HCT116 (cell line): ENCODE measurements around the gene IL1RAP. TPM values are rescaled to one million over a fixed set of nuclear protein-coding genes. Genes with fewer than 3 reads are reported as not detected.

Experiments
- ATAC-seq: fragments of 200-7000 bp; cut with Tn5 transposase; 2 replicates; pipeline ENCODE4 v1.9.1; 2020; ENCODE audit warnings: mild to moderate bottlenecking, moderate library complexity
- BruUV-seq: library from RNA; stranded (reverse); fragments of 400-500 nt; replicated peaks from 2 replicates; lab custom pipeline; 2021; lab: Mats Ljungman, UMichigan
- CTCF ChIA-PET: fragments of 300-600 bp; sonication (Branson Sonifier 250); formaldehyde crosslinking; loops from one replicate; lab custom pipeline; 2021; ENCODE audit warnings: antibody characterized with exemption; lab: Charles Lee
- POLR2A ChIA-PET: fragments of 300-600, 350-600 bp; sonication (Branson Sonifier 250); formaldehyde crosslinking; loops from one replicate; lab custom pipeline; 2021; ENCODE audit warnings: antibody characterized with exemption; lab: Charles Lee
- RAD21 ChIA-PET, 2 experiments: fragments of 300-600 bp; sonication (Branson Sonifier 250); formaldehyde crosslinking; loops; one replicate each; lab custom pipeline; 2023; ENCODE audit warnings: low total read pairs in 2 of 2; ENCODE audit not compliant: uncharacterized antibody in 2 of 2, unreplicated experiment in 2 of 2, low non-redundant PET in 1 of 2; lab: Charles Lee
- DNase-seq: peaks from one replicate; pipeline ENCODE4 v3.0.0-alpha.2; 2010; ENCODE audit warnings: low read depth, low spot score
- H2AFZ ChIP-seq: fragments of 200-600 bp; shearing (Covaris generic), sonication (generic); 2 replicates; pipeline ENCODE4 v1.6.1; 2017; ENCODE audit warnings: low read depth, mixed run types, mixed read lengths, antibody characterized with exemption, low read length; ENCODE audit not compliant: poor library complexity, severe bottlenecking
- H3K27ac ChIP-seq: 2 replicates; pipeline ENCODE4 v1.5.1; 2012; ENCODE audit warnings: low read depth, low read length
- H3K27me3 ChIP-seq: fragments of 200-600 bp; sonication (generic); 2 replicates; pipeline ENCODE4 v1.6.1; 2016; ENCODE audit warnings: mixed run types, low read length, mixed read lengths; ENCODE audit not compliant: insufficient read depth
- H3K36me3 ChIP-seq, 2 experiments: fragments of 200-500 bp in 1 of 2; fragments of 200-600 bp in 1 of 2; sonication (Bioruptor generic) in 1 of 2; sonication (generic) in 1 of 2; 2 replicates each; pipeline versions ENCODE4 v1.5.1 to v1.6.1; 2014 to 2016; ENCODE audit warnings: low read length in 2 of 2, inconsistent platforms in 1 of 2, mixed read lengths in 1 of 2, mixed run types in 1 of 2; ENCODE audit not compliant: insufficient read depth in 2 of 2, control insufficient read depth in 1 of 2
- H3K4me1 ChIP-seq, 2 experiments: fragments of 200-600 bp in 1 of 2; sonication (generic) in 1 of 2; 2 replicates each; pipeline versions ENCODE4 v1.5.1 to v1.6.1; 2012 to 2017; ENCODE audit warnings: low read length in 2 of 2, inconsistent platforms in 1 of 2, mild to moderate bottlenecking in 1 of 2, mixed read lengths in 1 of 2, mixed run types in 1 of 2, moderate library complexity in 1 of 2; ENCODE audit not compliant: insufficient read depth in 2 of 2, control insufficient read depth in 1 of 2
- H3K4me2 ChIP-seq: fragments of 200-600 bp; sonication (generic); 2 replicates; pipeline ENCODE4 v1.6.1; 2017; ENCODE audit warnings: mixed run types, low read length, mixed read lengths
- H3K4me3 ChIP-seq, 2 experiments: fragments of 200-600 bp in 1 of 2; sonication (generic) in 1 of 2; replicated peaks in 1 of 2; 2 replicates each; pipeline ENCODE4 v1.5.1; 2011 to 2016; ENCODE audit warnings: low read length in 2 of 2, control low read depth in 1 of 2, low read depth in 1 of 2, mild to moderate bottlenecking in 1 of 2, mixed read lengths in 1 of 2, mixed run types in 1 of 2
- H3K79me2 ChIP-seq: fragments of 200-600 bp; sonication (generic); 2 replicates; pipeline ENCODE4 v1.6.1; 2017; ENCODE audit warnings: mild to moderate bottlenecking, mixed run types, low read length, moderate library complexity, mixed read lengths; ENCODE audit not compliant: insufficient read depth
- H3K9ac ChIP-seq: fragments of 200-600 bp; sonication (generic); 2 replicates; pipeline ENCODE4 v1.6.1; 2016; ENCODE audit warnings: low read length, mixed read lengths
- H3K9me2 ChIP-seq: fragments of 200-600 bp; sonication (generic), shearing (Covaris generic); 2 replicates; pipeline ENCODE4 v1.6.1; 2017; ENCODE audit warnings: mixed run types, mild to moderate bottlenecking, moderate library complexity; ENCODE audit not compliant: insufficient read depth
- H3K9me3 ChIP-seq, 2 experiments: fragments of 200-500 bp in 1 of 2; fragments of 200-600 bp in 1 of 2; sonication (Bioruptor generic) in 1 of 2; sonication (generic) in 1 of 2; 2 replicates each; pipeline ENCODE4 v1.6.1; 2014 to 2017; ENCODE audit warnings: low read length in 2 of 2, mixed read lengths in 2 of 2, inconsistent platforms in 1 of 2, low read depth in 1 of 2, mild to moderate bottlenecking in 1 of 2, mixed run types in 1 of 2, moderate library complexity in 1 of 2; ENCODE audit not compliant: control insufficient read depth in 1 of 2, insufficient read depth in 1 of 2
- H4K20me1 ChIP-seq: fragments of 200-600 bp; sonication (generic), shearing (Covaris generic); 2 replicates; pipeline ENCODE4 v1.6.1; 2017; ENCODE audit warnings: mixed run types, mild to moderate bottlenecking, moderate library complexity; ENCODE audit not compliant: insufficient read depth
- CBX3 ChIP-seq: IDR thresholded peaks from 2 replicates; pipeline ENCODE4 v1.6.1; 2012; ENCODE audit warnings: low read depth
- EZH2phosphoT487 ChIP-seq: fragments of 200-600 bp; IDR thresholded peaks from 2 replicates; pipeline ENCODE4 v1.6.1; 2018; ENCODE audit warnings: antibody characterized with exemption, borderline replicate concordance
- RAD21 ChIP-seq: IDR thresholded peaks from 2 replicates; pipeline ENCODE4 v1.6.1; 2012; ENCODE audit warnings: low read depth, mild to moderate bottlenecking
- ZNF274 ChIP-seq: fragments of 200-500 bp; sonication (Bioruptor generic); IDR thresholded peaks from 2 replicates; pipeline ENCODE4 v1.6.1; 2014; ENCODE audit warnings: mild to moderate bottlenecking, low read depth, low read length, inconsistent platforms
- intact Hi-C: fragments of 100-400 bp; cut with micrococcal nuclease; formaldehyde crosslinking; loops from 2 replicates; pipeline ENCODE4 v1.10.0; 2022
- total RNA-seq: library from RNA; stranded (reverse); gene quantifications from one replicate; pipeline ENCODE4 v1.2.1, GENCODE V29; 2021; ENCODE audit not compliant: unreplicated experiment
- TF ChIP-seq, protein P1 (sequence below), 3 experiments: fragments of 200-600 bp in 1 of 3; sonication (generic) in 1 of 3; IDR thresholded peaks in 2 of 3; conservative IDR thresholded peaks in 1 of 3; 2 replicates each; pipeline ENCODE4 v1.5.1; 2012 to 2017; ENCODE audit warnings: low read depth in 2 of 3, low read length in 2 of 3, antibody characterized with exemption in 1 of 3, borderline replicate concordance in 1 of 3, control low read depth in 1 of 3, mild to moderate bottlenecking in 1 of 3, mixed read lengths in 1 of 3, mixed run types in 1 of 3, moderate library complexity in 1 of 3; ENCODE audit not compliant: insufficient read depth in 1 of 3

Gene IL1RAP
- total RNA-seq, 1 experiment from 2014 or later: 5.8 TPM

DNA sequence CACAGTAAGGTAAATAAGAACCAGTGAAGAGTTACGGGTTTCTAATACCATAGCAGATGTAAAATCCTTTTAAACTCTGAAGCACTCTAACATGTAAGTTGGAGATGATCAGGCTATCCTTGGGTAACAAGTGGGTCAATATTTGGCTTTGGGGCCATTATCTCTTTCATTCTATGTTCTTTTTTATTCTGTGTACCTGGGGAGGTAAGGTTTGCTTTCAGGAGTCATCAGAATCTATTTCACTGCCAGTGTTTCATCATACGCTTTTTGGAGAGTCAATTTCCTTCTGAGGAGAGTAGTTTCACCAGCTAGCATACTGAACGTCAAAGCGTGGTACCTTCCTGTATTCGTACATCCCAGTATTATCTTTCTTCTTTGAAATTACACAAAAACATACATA is 182.1 kb downstream of the IL1RAP start:
- Histone ChIP-seq H3K79me2 (no peaks in the 10 kb centered on the region), H3K4me1 (no peaks in the 10 kb centered on the region; a peak in 1 of 4 replicates), H3K9me3 (no peaks in the 10 kb centered on the region), H2AFZ (no peak overlapping the region), H3K9me2 (no peaks in the 10 kb centered on the region), H3K4me3 (no peak overlapping the region), H4K20me1 (no peaks in the 10 kb centered on the region), H3K36me3 (no peaks in the 10 kb centered on the region), H3K27ac (no peak overlapping the region), H3K4me2 (no peak overlapping the region), H3K9ac (no peak overlapping the region), H3K27me3 (no peaks in the 10 kb centered on the region)
- RAD21 ChIA-PET: no interaction called here
- CTCF ChIA-PET: interaction anchor here (1.4 kb wide), 1 partner anchor 734 kb away, joined by 8 read pairs; no protein-coding TSS in a partner anchor
- no peak for TF ChIP-seq ZNF274
- ATAC-seq (no peak), DNase-seq (no peak)
- intact Hi-C loops: loop anchor here (2.0 to 10.0 kb wide), 2 partner anchors 183 to 471 kb away; no protein-coding TSS in a partner anchor
- no TSS peak for BruUV-seq
- POLR2A ChIA-PET: no interaction called here

DNA sequence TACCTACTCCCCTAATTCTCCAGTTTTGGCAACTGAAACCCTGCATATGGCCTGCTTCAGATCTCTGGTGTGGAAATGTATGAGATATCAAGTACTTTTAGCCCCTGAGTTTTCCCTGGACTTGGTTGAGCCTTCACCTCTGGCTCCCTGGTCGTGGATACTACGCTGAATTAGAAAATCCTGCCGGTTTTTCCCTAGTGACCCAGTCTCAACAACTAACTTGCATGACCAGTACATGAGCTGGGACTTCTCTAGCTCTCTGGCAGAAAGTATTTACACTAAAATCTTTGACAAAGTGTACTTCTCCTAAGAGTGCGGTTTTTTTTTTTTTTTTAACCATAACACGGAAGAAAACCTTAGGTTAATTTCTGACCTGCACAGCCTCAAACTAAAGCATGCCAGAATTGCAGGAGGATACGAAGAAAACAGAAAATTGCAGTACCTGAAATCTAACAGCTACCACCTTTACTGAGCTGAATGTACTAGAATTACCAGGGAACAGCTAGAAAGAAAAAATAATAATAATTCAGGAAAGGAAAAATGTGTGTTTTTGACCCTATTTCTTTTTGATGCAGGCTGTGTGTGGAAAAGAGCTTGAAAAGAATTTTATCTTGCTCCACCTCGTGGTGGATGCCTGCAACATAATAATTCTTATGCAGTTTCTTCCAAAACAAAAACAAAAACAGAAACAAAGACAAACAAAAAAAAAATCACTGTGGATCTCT is 183.1 kb downstream of the IL1RAP start:
- no peaks in the 10 kb centered on the region for H3K9me3 ChIP-seq
- intact Hi-C loops: loop anchor here (1.0 to 10.0 kb wide), 4 partner anchors 184 to 736 kb away; no protein-coding TSS in a partner anchor
- ChIA-PET RAD21 (interaction anchor here in 1 of 2 experiments (0.7 kb wide), 2 partner anchors 146 to 203 kb away, joined by 3 to 4 read pairs; no protein-coding TSS in a partner anchor), POLR2A (interaction anchor here (0.6 to 1.0 kb wide), 2 partner anchors 55 to 731 kb away, joined by 3 to 4 read pairs; no protein-coding TSS in a partner anchor)
- no peaks in the 10 kb centered on the region for H3K79me2 ChIP-seq
- no peaks in the 10 kb centered on the region for H3K9me2 ChIP-seq
- no peaks in the 10 kb centered on the region for H3K27me3 ChIP-seq
- H3K27ac ChIP-seq: no peak overlapping the region
- TF ChIP-seq CBX3 (no peak), RAD21 (peak; percentile 60; the same call in 1 of the 2 replicates), EZH2phosphoT487 (no peak)
- TF ChIP-seq, protein P1, sequence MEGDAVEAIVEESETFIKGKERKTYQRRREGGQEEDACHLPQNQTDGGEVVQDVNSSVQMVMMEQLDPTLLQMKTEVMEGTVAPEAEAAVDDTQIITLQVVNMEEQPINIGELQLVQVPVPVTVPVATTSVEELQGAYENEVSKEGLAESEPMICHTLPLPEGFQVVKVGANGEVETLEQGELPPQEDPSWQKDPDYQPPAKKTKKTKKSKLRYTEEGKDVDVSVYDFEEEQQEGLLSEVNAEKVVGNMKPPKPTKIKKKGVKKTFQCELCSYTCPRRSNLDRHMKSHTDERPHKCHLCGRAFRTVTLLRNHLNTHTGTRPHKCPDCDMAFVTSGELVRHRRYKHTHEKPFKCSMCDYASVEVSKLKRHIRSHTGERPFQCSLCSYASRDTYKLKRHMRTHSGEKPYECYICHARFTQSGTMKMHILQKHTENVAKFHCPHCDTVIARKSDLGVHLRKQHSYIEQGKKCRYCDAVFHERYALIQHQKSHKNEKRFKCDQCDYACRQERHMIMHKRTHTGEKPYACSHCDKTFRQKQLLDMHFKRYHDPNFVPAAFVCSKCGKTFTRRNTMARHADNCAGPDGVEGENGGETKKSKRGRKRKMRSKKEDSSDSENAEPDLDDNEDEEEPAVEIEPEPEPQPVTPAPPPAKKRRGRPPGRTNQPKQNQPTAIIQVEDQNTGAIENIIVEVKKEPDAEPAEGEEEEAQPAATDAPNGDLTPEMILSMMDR (IDR thresholded peaks at IDR 0.05 in 2 of 3, conservative IDR thresholded peaks at IDR 0.05 in 1 of 3; ENCODE audit: borderline replicate concordance in 1 of 3, insufficient read depth in 1 of 3, low read depth in 2 of 3, low read length in 2 of 3): peak; percentile 49 to 59 (median 57); a peak in 5 of 6 replicates
- TF ChIP-seq, all 23 proteins: peak for 2
- no TSS peak for BruUV-seq
- no peaks in the 10 kb centered on the region for H3K36me3 ChIP-seq
- H4K20me1 ChIP-seq: no peaks in the 10 kb centered on the region
- no peak overlapping the region for H3K9ac ChIP-seq
- H3K4me3 ChIP-seq: no peak overlapping the region
- ATAC-seq: no peak
- H2AFZ ChIP-seq: peak overlapping the region; percentile 56
- H3K4me2 ChIP-seq: no peak overlapping the region
- CTCF ChIA-PET: interaction anchor here (0.7 to 2.7 kb wide), 7 partner anchors 12 to 735 kb away, joined by 3 to 8 read pairs (median 6); no protein-coding TSS in a partner anchor
- peaks cover 0 to 3% of the 10 kb centered on the region in 2 experiments; a peak in 1 of 4 replicates for H3K4me1 ChIP-seq
- DNase-seq: peak; percentile 21
